Right lobe of liver (tissue), 6 donors: ENCODE results near the gene ACAP2. TPM values are rescaled to one million over a fixed set of nuclear protein-coding genes. Genes with fewer than 3 reads are reported as not detected.
"Not testable (repeated sequence)": the region's sequence is repeated elsewhere in the genome, so short reads cannot be mapped to it uniquely, and the experiment has no call there.

ENCODE experiments used
- ATAC-seq, 4 donors: fragments of 200-7000 bp; cut with Tn5 transposase; one replicate each; pipeline ENCODE4 v1.9.1; 2020; ENCODE audit warnings: mild to moderate bottlenecking in 4 of 4, moderate library complexity in 4 of 4
- DNase-seq, 3 donors: peaks; one replicate each; pipeline ENCODE4 v3.0.0-alpha.2; 2020
- H3K27ac ChIP-seq, 3 donors: fragments of 200-600 bp; one replicate each; pipeline ENCODE4 v1.8.0; 2022
- H3K27me3 ChIP-seq, 2 donors: fragments of 200-600 bp; one replicate each; pipeline ENCODE4 v1.8.0; 2022
- H3K36me3 ChIP-seq, 4 donors: fragments of 200-600 bp; sonication (generic) in 1 of 4; one replicate each; pipeline versions ENCODE4 v1.5.1 to v1.8.0; 2017 to 2022; ENCODE audit warnings: control low read depth in 1 of 4
- H3K4me1 ChIP-seq, 4 donors: fragments of 200-600 bp; sonication (generic) in 1 of 4; one replicate each; pipeline versions ENCODE4 v1.5.1 to v1.8.0; 2017 to 2022; ENCODE audit warnings: control low read depth in 1 of 4
- H3K4me3 ChIP-seq, 3 donors: fragments of 200-600 bp; one replicate each; pipeline ENCODE4 v1.8.0; 2022
- H3K9me3 ChIP-seq, 4 donors: fragments of 200-600 bp; sonication (generic) in 1 of 4; one replicate each; pipeline versions ENCODE4 v1.5.1 to v1.8.0; 2017 to 2022; ENCODE audit warnings: control low read depth in 1 of 4
- POLR2A ChIP-seq: fragments of 450-650 bp; IDR thresholded peaks from one replicate; pipeline ENCODE4 v1.6.1; 2017; ENCODE audit warnings: antibody characterized with exemption, mild to moderate bottlenecking
- WGBS: methylation state at CpG from one replicate; pipeline ENCODE4 v1.1.6; 2018; ENCODE audit warnings: low coverage, low lambda C conversion rate; ENCODE audit not compliant: insufficient coverage; ENCODE audit errors: missing lambda C conversion rate; 5-methylcytosine and 5-hydroxymethylcytosine counted together
- intact Hi-C, 2 donors: fragments of 100-400 bp; cut with DNase I; formaldehyde crosslinking; loops; one replicate each; pipeline versions ENCODE4 v1.11.2 to v1.14.1; 2022
- total RNA-seq, 6 experiments: library from RNA; depleted of rRNA in 2 of 6; stranded (reverse); fragments of >200 nt in 2 of 6; fragmentation: NEBNext Ultra II Directional in 3 of 6; extraction: Animal tissue kit (Norgen Biotek cat#: 25700) in 3 of 6; gene quantifications; one replicate each; pipeline versions ENCODE4 v1.1.0 to v1.2.4, GENCODE V29; 2016 to 2023
- TF ChIP-seq, protein P1 (sequence below), 4 donors: fragments of 200-600 bp in 3 of 4; fragments of 450-650 bp in 1 of 4; IDR thresholded peaks; one replicate each; pipeline versions ENCODE4 v1.5.1 to v1.8.0; 2016 to 2022; ENCODE audit warnings: antibody characterized with exemption in 4 of 4, mild to moderate bottlenecking in 2 of 4
- donor health status: DM: no; HTN: yes; CAD: no.
- donor health status: DM: no; HTN: no; CAD: no.
- donor health status: DM: no; HTN: no; CAD: no.
- donor health status: DM: no; HTN: yes; CAD: no.
- donor health status: DM: no; HTN: yes; CAD: no.

Gene ACAP2
- total RNA-seq, 6 experiments from 2014 or later: 15.1 to 21.7 (median 18.5) TPM

DNA sequence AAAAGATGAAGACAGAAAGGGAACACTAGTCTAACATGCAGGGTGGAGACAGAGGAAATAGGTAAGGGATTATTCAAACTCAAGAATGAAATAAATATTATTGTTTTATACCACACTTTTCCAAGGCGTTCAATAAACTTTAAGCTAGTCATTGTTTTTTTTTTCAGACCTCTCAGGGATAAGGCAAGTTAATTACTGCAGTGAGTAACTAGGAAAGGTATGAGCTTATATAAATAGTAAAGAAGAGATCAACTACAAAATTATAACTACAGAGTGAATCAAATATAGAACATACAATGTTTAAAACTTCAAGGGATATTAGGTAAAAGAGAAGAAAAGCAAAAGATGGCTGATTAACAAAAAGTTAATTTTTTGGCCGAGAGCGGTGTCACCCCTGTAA lies 140.4 kb downstream of the ACAP2 start:
- Histone ChIP-seq H3K9me3 (no peaks in the 10 kb centered on the region), H3K4me1 (no peaks in the 10 kb centered on the region), H3K27ac (no peak overlapping the region), H3K36me3 (peaks cover 0 to 14% (median 0%) of the 10 kb centered on the region in 4 donors), H3K4me3 (no peak overlapping the region), H3K27me3 (no peaks in the 10 kb centered on the region)
- WGBS: 97% methylated on average over 3 of the region's 3 CpGs
- TF ChIP-seq, protein P1, sequence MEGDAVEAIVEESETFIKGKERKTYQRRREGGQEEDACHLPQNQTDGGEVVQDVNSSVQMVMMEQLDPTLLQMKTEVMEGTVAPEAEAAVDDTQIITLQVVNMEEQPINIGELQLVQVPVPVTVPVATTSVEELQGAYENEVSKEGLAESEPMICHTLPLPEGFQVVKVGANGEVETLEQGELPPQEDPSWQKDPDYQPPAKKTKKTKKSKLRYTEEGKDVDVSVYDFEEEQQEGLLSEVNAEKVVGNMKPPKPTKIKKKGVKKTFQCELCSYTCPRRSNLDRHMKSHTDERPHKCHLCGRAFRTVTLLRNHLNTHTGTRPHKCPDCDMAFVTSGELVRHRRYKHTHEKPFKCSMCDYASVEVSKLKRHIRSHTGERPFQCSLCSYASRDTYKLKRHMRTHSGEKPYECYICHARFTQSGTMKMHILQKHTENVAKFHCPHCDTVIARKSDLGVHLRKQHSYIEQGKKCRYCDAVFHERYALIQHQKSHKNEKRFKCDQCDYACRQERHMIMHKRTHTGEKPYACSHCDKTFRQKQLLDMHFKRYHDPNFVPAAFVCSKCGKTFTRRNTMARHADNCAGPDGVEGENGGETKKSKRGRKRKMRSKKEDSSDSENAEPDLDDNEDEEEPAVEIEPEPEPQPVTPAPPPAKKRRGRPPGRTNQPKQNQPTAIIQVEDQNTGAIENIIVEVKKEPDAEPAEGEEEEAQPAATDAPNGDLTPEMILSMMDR (IDR thresholded peaks at IDR 0.05): no peak
- TF ChIP-seq POLR2A: no peak
- intact Hi-C loops: no loop called here
- no peak for ATAC-seq
- DNase-seq: no peak

DNA sequence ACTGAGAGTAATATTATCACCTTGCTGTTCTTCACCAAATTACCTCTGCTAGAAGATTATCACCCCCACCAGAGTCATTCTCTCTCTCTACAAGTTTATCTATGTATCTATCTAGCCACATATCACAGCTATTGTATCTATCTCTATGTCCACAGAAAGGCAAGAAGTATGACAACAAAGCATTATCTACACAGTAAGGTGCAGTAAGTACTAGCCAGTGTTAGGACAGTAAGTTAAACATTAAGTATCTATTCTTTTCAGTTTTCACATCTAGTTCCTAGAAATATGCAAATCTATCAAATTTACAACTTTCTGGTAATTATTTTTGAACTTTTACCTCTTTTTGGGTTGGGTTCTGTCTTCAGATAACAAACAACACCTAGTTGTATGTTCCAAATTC lies 145.4 kb downstream of the ACAP2 start:
- H3K4me3 ChIP-seq: no peak overlapping the region
- DNase-seq (no peak), ATAC-seq (no peak)
- TF ChIP-seq POLR2A: no peak
- TF ChIP-seq, protein P1 (IDR thresholded peaks at IDR 0.05): no peak
- no peak overlapping the region for H3K27ac ChIP-seq
- intact Hi-C loops: no loop called here
- H3K9me3 ChIP-seq: no peaks in the 10 kb centered on the region
- no peaks in the 10 kb centered on the region for H3K27me3 ChIP-seq
- H3K36me3 ChIP-seq: peaks cover 0 to 30% (median 0%) of the 10 kb centered on the region in 4 donors
- no peaks in the 10 kb centered on the region for H3K4me1 ChIP-seq

DNA sequence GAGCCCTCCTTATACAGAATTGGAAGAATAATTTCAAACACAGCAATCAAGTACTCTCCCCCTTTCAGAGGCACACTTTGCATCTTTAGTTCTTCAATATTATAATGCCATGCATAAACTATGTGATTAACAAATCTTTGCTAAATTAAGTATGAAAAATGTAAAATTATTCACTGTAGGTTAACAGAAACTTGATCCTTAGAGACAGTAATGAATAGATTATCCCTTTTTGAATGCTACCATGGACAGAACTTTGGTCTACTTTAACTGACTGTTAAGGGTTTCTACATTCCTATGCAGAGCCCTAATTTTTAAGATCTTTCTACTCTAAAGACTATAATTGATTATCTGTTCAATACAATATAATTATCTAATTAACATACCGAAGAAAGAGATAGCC lies 146.2 kb downstream of the ACAP2 start:
- intact Hi-C loops: no loop called here
- no peaks in the 10 kb centered on the region for H3K9me3 ChIP-seq
- H3K27ac ChIP-seq: no peak overlapping the region
- TF ChIP-seq POLR2A: no peak
- TF ChIP-seq, protein P1 (IDR thresholded peaks at IDR 0.05): no peak
- no peak overlapping the region for H3K4me3 ChIP-seq
- H3K27me3 ChIP-seq: no peaks in the 10 kb centered on the region
- DNase-seq: no peak
- no peaks in the 10 kb centered on the region for H3K4me1 ChIP-seq
- ATAC-seq: no peak
- WGBS: 91% methylated on average over 1 of the region's 1 CpG
- H3K36me3 ChIP-seq: peaks cover 0 to 29% (median 0%) of the 10 kb centered on the region in 4 donors

DNA sequence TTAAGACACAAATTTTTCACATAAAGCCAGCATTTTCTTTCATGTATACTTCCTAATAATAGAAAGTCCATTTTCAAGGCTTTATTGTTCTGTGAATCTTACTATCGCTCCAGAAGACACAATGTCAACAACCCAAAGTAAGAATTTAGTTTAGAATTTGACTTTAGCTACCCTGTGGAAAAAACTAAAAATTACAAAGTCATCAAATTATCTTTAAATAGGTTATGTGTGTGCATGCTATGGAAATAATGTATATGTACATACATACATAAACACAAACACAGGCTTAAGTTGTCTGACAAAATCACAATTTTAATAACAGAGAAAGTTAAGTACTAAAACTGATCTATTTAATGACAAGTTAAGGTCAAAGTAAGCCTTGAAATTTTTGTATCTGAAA lies 151.7 kb downstream of the ACAP2 start:
- DNase-seq (no peak), ATAC-seq (no peak)
- H3K27me3 ChIP-seq: no peaks in the 10 kb centered on the region
- no peaks in the 10 kb centered on the region for H3K4me1 ChIP-seq
- no peaks in the 10 kb centered on the region for H3K9me3 ChIP-seq
- TF ChIP-seq POLR2A: no peak
- TF ChIP-seq, protein P1 (IDR thresholded peaks at IDR 0.05): no peak
- intact Hi-C loops: no loop called here
- H3K36me3 ChIP-seq: peaks cover 0 to 29% (median 9%) of the 10 kb centered on the region in 4 donors
- 100% methylated on average over 1 of the region's 1 CpG for WGBS
- H3K27ac ChIP-seq: no peak overlapping the region
- no peak overlapping the region for H3K4me3 ChIP-seq

DNA sequence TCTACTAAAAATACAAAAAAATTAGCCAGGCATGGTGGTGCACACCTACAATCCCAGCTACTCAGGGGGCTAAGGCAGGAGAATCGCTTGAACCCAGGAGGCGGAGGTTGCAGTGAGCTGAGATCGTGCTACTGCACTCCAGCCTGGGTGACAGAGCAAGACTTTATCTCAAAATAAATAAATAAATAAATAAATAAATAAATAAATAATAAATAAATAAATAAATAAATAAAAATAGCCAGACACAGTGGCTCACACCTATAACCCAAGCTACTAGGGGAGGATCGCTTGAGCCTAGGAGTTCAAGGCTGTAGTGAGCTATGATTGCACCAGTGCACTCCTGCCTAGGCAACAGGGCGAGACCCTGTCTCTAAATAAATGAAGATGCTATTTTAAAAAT lies 152.2 kb downstream of the ACAP2 start:
- DNase-seq, H3K9me3 ChIP-seq, intact Hi-C loops, ATAC-seq, H3K4me3 ChIP-seq, H3K27me3 ChIP-seq, H3K4me1 ChIP-seq, H3K27ac ChIP-seq: not testable (repeated sequence)
- 100% methylated on average over 4 of the region's 5 CpGs for WGBS
- peaks cover 0 to 27% (median 9%) of the 10 kb centered on the region in 4 donors for H3K36me3 ChIP-seq
